CD4-positive, CD25-positive, alpha-beta regulatory T cell (primary cell): ENCODE results near the gene PMPCA. TPM values are rescaled to one million over a fixed set of nuclear protein-coding genes. Genes with fewer than 3 reads are reported as not detected.

Experiments
- ATAC-seq, 2 donors: fragments of 150-1000 bp; cut with Tn5 transposase; one replicate each; pipeline ENCODE4 v1.10.0; 2021; ENCODE audit warnings: low read depth in 2 of 2, moderate number of reproducible peaks in 2 of 2, moderate library complexity in 1 of 2
- DNase-seq, 3 donors: peaks; one replicate each; pipeline versions ENCODE4 v3.0.0 to v3.0.0-alpha.2; 2012 to 2022; ENCODE audit warnings: mixed read lengths in 1 of 3
- H3K27ac ChIP-seq: one replicate; pipeline ENCODE4 v1.7.0; 2013; ENCODE audit warnings: mild to moderate bottlenecking, low read length; ENCODE audit not compliant: insufficient read depth, poor library complexity, severe bottlenecking
- H3K27me3 ChIP-seq: one replicate; pipeline ENCODE4 v1.7.0; 2013; ENCODE audit warnings: low read length; ENCODE audit not compliant: control insufficient read depth, insufficient read depth
- H3K36me3 ChIP-seq: one replicate; pipeline ENCODE4 v1.7.0; 2013; ENCODE audit warnings: mild to moderate bottlenecking, low read length, moderate library complexity; ENCODE audit not compliant: control insufficient read depth, insufficient read depth
- H3K4me1 ChIP-seq: 2 replicates; pipeline ENCODE4 v1.7.0; 2013; ENCODE audit warnings: mild to moderate bottlenecking, low read length; ENCODE audit not compliant: insufficient read depth, control insufficient read depth, poor library complexity, severe bottlenecking
- H3K4me3 ChIP-seq: one replicate; pipeline ENCODE4 v1.7.0; 2013; ENCODE audit warnings: low read depth, mild to moderate bottlenecking, low read length, moderate library complexity
- H3K9me3 ChIP-seq, 2 experiments: 1 replicate in 1 of 2; 2 replicates in 1 of 2; pipeline ENCODE4 v1.7.0; 2013; ENCODE audit warnings: low read length in 2 of 2, mild to moderate bottlenecking in 1 of 2, moderate library complexity in 1 of 2; ENCODE audit not compliant: control insufficient read depth in 2 of 2
- H3K27ac Mint-ChIP-seq, 3 donors: one replicate each; pipeline ENCODE4 v1.8.0; 2020 to 2022; ENCODE audit warnings: mild to moderate bottlenecking in 3 of 3, mixed read lengths in 3 of 3, moderate library complexity in 2 of 3
- H3K27me3 Mint-ChIP-seq: one replicate; pipeline ENCODE4 v1.8.0; 2022; ENCODE audit warnings: mild to moderate bottlenecking, mixed read lengths
- H3K36me3 Mint-ChIP-seq: one replicate; pipeline ENCODE4 v1.8.0; 2020; ENCODE audit warnings: mixed read lengths
- H3K4me1 Mint-ChIP-seq, 4 donors: one replicate each; pipeline ENCODE4 v1.8.0; 2020 to 2022; ENCODE audit warnings: mixed read lengths in 4 of 4, mild to moderate bottlenecking in 1 of 4
- H3K4me3 Mint-ChIP-seq, 4 donors: one replicate each; pipeline ENCODE4 v1.8.0; 2020 to 2022; ENCODE audit warnings: mild to moderate bottlenecking in 4 of 4, mixed read lengths in 4 of 4, moderate library complexity in 3 of 4
- H3K9me3 Mint-ChIP-seq, 7 donors: one replicate each; pipeline ENCODE4 v1.8.0; 2020 to 2022; ENCODE audit warnings: mixed read lengths in 7 of 7, mild to moderate bottlenecking in 3 of 7, moderate library complexity in 2 of 7
- polyA plus RNA-seq, 4 donors: library from polyadenylated mRNA; unstranded; fragments of 300-500 nt; fragmentation: Illumina TruSeq; gene quantifications; one replicate each; pipeline ENCODE4 v1.2.3, GENCODE V29; 2021
- total RNA-seq: library from RNA; stranded (reverse); gene quantifications from one replicate; pipeline ENCODE4 v1.2.3, GENCODE V29; 2022

Gene PMPCA
- total and polyA plus RNA-seq, 5 donors from 2014 or later = 36.5 to 86.2 (median 39.2) TPM

GRCh38 chr9:136398286-136398685 lies 12.2 kb upstream of the PMPCA start:
- peaks cover 33% of the 10 kb centered on the region for H3K36me3 ChIP-seq
- H3K36me3 Mint-ChIP-seq = no peaks in the 10 kb centered on the region
- peak overlapping the region in 1 of 3 donors; percentile 87 for H3K27ac Mint-ChIP-seq
- H3K4me1 Mint-ChIP-seq = peaks cover 0 to 33% (median 11%) of the 10 kb centered on the region in 4 donors
- H3K9me3 ChIP-seq = no peaks in the 10 kb centered on the region
- no peaks in the 10 kb centered on the region for H3K9me3 Mint-ChIP-seq
- peaks cover 26% of the 10 kb centered on the region for H3K4me1 ChIP-seq
- H3K27me3 Mint-ChIP-seq = no peaks in the 10 kb centered on the region
- no peak for DNase-seq
- no peaks in the 10 kb centered on the region for H3K27me3 ChIP-seq
- H3K4me3 Mint-ChIP-seq = peak overlapping the region; percentile 83 to 94 (median 86)
- H3K27ac ChIP-seq = no peak overlapping the region
- no peak for ATAC-seq
- H3K4me3 ChIP-seq = no peak overlapping the region

- Mint-ChIP-seq H3K27me3 (no peaks in the 10 kb centered on the region), H3K9me3 (no peaks in the 10 kb centered on the region), H3K4me3 (peak overlapping the region; percentile 83 to 94 (median 86)), H3K36me3 (no peaks in the 10 kb centered on the region), H3K4me1 (peaks cover 7 to 44% (median 19%) of the 10 kb centered on the region in 4 donors), H3K27ac (peak overlapping the region in 2 of 3 donors; percentile 62 to 87)
- no peak for ATAC-seq
- Histone ChIP-seq H3K27ac (peak overlapping the region; percentile 41), H3K27me3 (no peaks in the 10 kb centered on the region), H3K4me1 (peaks cover 37% of the 10 kb centered on the region), H3K36me3 (peaks cover 29% of the 10 kb centered on the region), H3K4me3 (peak overlapping the region; percentile 47), H3K9me3 (no peaks in the 10 kb centered on the region)
- DNase-seq = peak; percentile 14 to 42 (median 38)
Measured at GRCh38 chr9:136399176-136400037, 11.1 kb upstream of the PMPCA start.

- H3K4me1 ChIP-seq = peaks cover 45% of the 10 kb centered on the region
- peak within 1 kb of the TSS; percentile 57 for H3K4me3 ChIP-seq
Measured at GRCh38 chr9:136400038-136400834, 10.2 kb upstream of the PMPCA start, which contains the start of gene SNAPC4. SNAPC4 (minus strand) TSS chr9:136400170; CDS start chr9:136398428, 1,742 bp downstream.

GRCh38 chr9:136401173-136401922 lies 9.1 kb upstream of the PMPCA start:
- Mint-ChIP-seq H3K27me3 (no peaks in the 10 kb centered on the region), H3K4me3 (peak overlapping the region in 3 of 4 donors; percentile 16 to 85 (median 56)), H3K36me3 (no peaks in the 10 kb centered on the region), H3K4me1 (peaks cover 9 to 60% (median 34%) of the 10 kb centered on the region in 4 donors), H3K9me3 (no peaks in the 10 kb centered on the region), H3K27ac (peak overlapping the region in 1 of 3 donors; percentile 66)
- H3K4me3 ChIP-seq = no peak overlapping the region
- H3K4me1 ChIP-seq = peaks cover 51% of the 10 kb centered on the region
- H3K9me3 ChIP-seq = no peaks in the 10 kb centered on the region
- no peak for DNase-seq
- peaks cover 13% of the 10 kb centered on the region for H3K36me3 ChIP-seq
- ATAC-seq = no peak
- H3K27ac ChIP-seq = no peak overlapping the region
- H3K27me3 ChIP-seq = no peaks in the 10 kb centered on the region

More at GRCh38 chr9:136400038-136400834, 10.2 kb upstream of the PMPCA start, which contains the start of gene SNAPC4:
- Mint-ChIP-seq H3K27me3 (no peaks in the 10 kb centered on the region), H3K4me1 (peaks cover 9 to 52% (median 26%) of the 10 kb centered on the region in 4 donors), H3K4me3 (peak within 1 kb of the TSS; percentile 83 to 94 (median 86)), H3K36me3 (no peaks in the 10 kb centered on the region), H3K9me3 (no peaks in the 10 kb centered on the region), H3K27ac (peak within 1 kb of the TSS; percentile 62 to 87 (median 84))
- DNase-seq = peak; percentile 83 to 92 (median 86)
- Histone ChIP-seq H3K27ac (peak within 1 kb of the TSS; percentile 41), H3K36me3 (peaks cover 22% of the 10 kb centered on the region), H3K9me3 (no peaks in the 10 kb centered on the region), H3K27me3 (no peaks in the 10 kb centered on the region)
- ATAC-seq = peak; percentile 73 to 76

GRCh38 chr9:136402067-136402466 lies 8.4 kb upstream of the PMPCA start:
- Histone ChIP-seq H3K4me3 (no peak overlapping the region), H3K36me3 (peaks cover 10% of the 10 kb centered on the region), H3K27ac (no peak overlapping the region), H3K9me3 (no peaks in the 10 kb centered on the region), H3K4me1 (peaks cover 51% of the 10 kb centered on the region), H3K27me3 (no peaks in the 10 kb centered on the region)
- Mint-ChIP-seq H3K4me3 (peak overlapping the region in 2 of 4 donors; percentile 35 to 85), H3K27me3 (no peaks in the 10 kb centered on the region), H3K27ac (no peak overlapping the region), H3K9me3 (no peaks in the 10 kb centered on the region), H3K36me3 (no peaks in the 10 kb centered on the region), H3K4me1 (peaks cover 9 to 61% (median 34%) of the 10 kb centered on the region in 4 donors)
- no peak for DNase-seq
- no peak for ATAC-seq

- Histone ChIP-seq H3K36me3 (peaks cover 10% of the 10 kb centered on the region), H3K4me1 (peaks cover 50% of the 10 kb centered on the region), H3K9me3 (no peaks in the 10 kb centered on the region), H3K4me3 (peak overlapping the region; percentile 13), H3K27me3 (no peaks in the 10 kb centered on the region), H3K27ac (peak overlapping the region; percentile 85)
- peak; percentile 57 to 89 (median 71) for DNase-seq
- H3K9me3 Mint-ChIP-seq = no peaks in the 10 kb centered on the region
- peaks cover 6% of the 10 kb centered on the region for H3K36me3 Mint-ChIP-seq
- H3K27me3 Mint-ChIP-seq = no peaks in the 10 kb centered on the region
- H3K4me1 Mint-ChIP-seq = peaks cover 9 to 62% (median 35%) of the 10 kb centered on the region in 4 donors
- peak overlapping the region; percentile 72 to 94 (median 83) for H3K4me3 Mint-ChIP-seq
- H3K27ac Mint-ChIP-seq = peak overlapping the region; percentile 87 to 90 (median 90)
- peak; percentile 83 to 84 for ATAC-seq
Measured at GRCh38 chr9:136403538-136403914, 6.9 kb upstream of the PMPCA start.
